Epithelial cell of prostate (primary cell): Measurements from ENCODE around the gene POTEB3.
"Not testable (repeated sequence)": the region's sequence is repeated elsewhere in the genome, so short reads cannot be mapped to it uniquely, and the experiment has no call there.

Experiments used
- DNase-seq: peaks from one replicate; pipeline ENCODE4 v3.0.0-alpha.2; 2011; ENCODE audit warnings: low read depth, low spot score
- H3K27ac ChIP-seq: fragments of 450-650 bp; 2 replicates; pipeline ENCODE4 v1.5.1; 2017; ENCODE audit warnings: mild to moderate bottlenecking

The POTEB3 gene

GRCh38 chr15:21440399-21440798, at the start of gene POTEB3:
TSS of gene POTEB3 (minus strand) at chr15:21440499. CDS start at chr15:21440011, 488 bp downstream.
- not testable (repeated sequence) for H3K27ac ChIP-seq, DNase-seq

DNA sequence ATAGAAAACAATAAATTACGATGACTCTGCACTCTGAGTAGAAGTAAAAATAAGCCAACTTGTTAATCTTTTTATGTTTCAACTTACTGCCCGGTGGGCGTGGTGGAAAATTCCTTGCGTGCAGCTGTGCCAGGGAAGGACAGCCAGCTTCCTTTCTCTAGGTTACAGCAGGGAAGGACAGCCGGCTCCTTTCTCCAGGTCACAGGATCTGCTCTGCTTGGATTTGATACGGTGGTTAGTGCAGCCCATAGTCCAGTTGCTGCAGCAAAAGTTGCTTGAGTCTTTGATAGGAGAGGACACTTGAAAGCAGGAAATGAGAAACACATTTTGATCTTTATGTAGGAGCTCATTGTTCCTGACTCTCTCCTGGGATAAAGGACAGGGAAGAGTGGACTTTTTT, 13.4 kb upstream of the POTEB3 start:
- not testable (repeated sequence) for DNase-seq, H3K27ac ChIP-seq

- H3K27ac ChIP-seq, DNase-seq: not testable (repeated sequence)
These were observed 11.7 kb upstream of the POTEB3 start for GRCh38 chr15:21451920-21452563.

DNA sequence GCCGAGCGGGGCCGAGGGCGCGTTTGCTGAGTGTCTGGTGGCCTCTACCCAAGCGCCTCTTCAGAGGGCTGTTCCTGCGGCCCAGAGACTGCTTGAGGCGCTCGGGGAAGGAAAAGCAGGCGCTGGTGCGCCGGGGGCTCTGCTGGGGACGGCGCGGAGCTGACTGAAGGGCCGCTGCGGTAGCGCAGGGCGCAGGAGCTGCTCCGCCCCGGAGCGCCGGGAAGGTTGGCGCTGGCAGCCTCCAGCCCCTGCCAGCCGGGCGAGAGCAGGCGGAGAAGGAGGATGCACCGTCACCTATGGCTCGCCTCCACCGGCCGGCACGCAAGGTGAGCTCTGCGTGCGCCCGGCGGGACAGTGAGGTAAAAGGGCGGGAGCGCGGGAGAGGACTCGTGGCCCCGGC, 11.2 kb upstream of the POTEB3 start:
- H3K27ac ChIP-seq, DNase-seq: not testable (repeated sequence)

- not testable (repeated sequence) for H3K27ac ChIP-seq, DNase-seq
These were observed 32.9 kb downstream of the POTEB3 start for GRCh38 chr15:21407366-21407765.

GRCh38 chr15:21401531-21401930, 38.8 kb downstream of the POTEB3 start:
- H3K27ac ChIP-seq, DNase-seq: not testable (repeated sequence)

- not testable (repeated sequence) for H3K27ac ChIP-seq
These were observed 41.2 kb downstream of the POTEB3 start for GRCh38 chr15:21399111-21399510.

DNA sequence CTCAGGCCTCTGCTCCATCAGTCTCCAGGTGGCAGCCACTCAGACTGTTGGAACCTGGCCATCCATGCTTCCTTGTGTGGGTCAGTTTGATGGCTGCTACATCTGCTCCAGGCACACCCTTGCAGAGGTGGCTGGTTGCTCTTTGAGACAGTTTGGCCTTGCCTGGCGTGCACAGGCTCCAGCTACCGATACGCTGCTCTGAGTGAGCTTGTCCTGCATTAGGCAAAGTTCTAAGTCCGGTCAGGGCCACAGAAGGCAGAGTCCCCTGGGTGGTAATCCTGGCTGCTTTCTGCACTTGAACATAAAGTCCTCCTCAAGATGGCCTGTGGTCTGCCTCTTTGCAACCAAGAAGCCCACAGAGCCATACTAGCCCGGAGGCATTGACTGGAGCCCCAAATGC, 41.8 kb downstream of the POTEB3 start:
- DNase-seq = not testable (repeated sequence)

More at GRCh38 chr15:21399111-21399510, 41.2 kb downstream of the POTEB3 start:
- DNase-seq = not testable (repeated sequence)

GRCh38 chr15:21397656-21398055, 42.6 kb downstream of the POTEB3 start:
- not testable (repeated sequence) for DNase-seq, H3K27ac ChIP-seq

More for the DNA sequence above, 41.8 kb downstream of the POTEB3 start:
- not testable (repeated sequence) for H3K27ac ChIP-seq

- DNase-seq, H3K27ac ChIP-seq: not testable (repeated sequence)
These were observed 43.1 kb downstream of the POTEB3 start for GRCh38 chr15:21397186-21397585.

- not testable (repeated sequence) for DNase-seq, H3K27ac ChIP-seq
These were observed 54.3 kb downstream of the POTEB3 start for GRCh38 chr15:21385961-21386360.

DNA sequence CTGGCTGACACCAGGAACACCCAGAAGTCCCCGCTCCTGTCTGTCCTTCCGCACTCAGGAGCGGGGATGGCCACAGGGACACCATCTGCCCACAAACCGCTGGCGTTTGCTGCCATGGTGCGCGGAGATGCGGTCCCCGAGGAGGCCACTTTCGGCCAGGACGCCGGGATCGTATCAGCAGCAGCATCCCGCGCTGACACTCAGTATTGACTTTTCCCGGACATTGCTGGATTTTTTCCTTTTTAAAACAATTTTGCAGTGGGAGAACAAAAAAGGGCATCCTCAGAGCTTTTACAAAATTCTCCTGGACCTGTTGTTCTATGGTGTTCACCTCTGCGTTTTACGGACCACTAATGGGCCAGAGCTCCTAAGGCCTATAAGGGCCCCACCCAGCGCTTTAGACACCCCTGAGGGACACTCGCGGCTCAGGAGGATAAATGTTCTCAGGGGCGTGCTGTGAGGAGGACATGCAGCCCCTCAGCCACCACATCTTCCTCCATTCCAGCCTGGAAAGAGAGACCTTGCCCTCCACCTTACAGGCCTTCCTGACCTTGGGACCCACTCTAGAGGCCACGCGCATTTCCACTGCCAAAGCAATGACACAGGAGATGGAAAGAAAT, 56.3 kb downstream of the POTEB3 start:
- not testable (repeated sequence) for H3K27ac ChIP-seq, DNase-seq

DNA sequence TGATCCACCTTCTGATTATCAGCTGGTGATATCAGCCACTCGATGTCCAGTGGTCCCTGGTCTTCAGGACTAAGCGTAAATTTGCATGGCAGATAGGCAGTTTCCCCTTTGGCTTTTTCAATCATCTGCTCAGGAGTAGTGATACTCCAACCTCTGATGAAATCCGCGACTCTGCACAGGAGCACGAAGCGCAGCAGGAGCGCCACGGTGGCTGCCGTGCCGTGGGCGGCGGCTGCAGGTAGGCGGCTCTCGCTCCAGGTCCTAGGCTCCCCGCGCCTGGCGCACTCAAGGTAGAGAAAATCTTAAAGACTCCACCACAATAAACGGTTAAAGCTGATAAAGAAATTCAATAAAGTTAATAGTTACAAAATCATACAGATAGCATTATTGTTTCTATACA, 66.6 kb downstream of the POTEB3 start:
- not testable (repeated sequence) for H3K27ac ChIP-seq, DNase-seq

GRCh38 chr15:21369177-21369576, 71.1 kb downstream of the POTEB3 start:
- not testable (repeated sequence) for DNase-seq, H3K27ac ChIP-seq

DNA sequence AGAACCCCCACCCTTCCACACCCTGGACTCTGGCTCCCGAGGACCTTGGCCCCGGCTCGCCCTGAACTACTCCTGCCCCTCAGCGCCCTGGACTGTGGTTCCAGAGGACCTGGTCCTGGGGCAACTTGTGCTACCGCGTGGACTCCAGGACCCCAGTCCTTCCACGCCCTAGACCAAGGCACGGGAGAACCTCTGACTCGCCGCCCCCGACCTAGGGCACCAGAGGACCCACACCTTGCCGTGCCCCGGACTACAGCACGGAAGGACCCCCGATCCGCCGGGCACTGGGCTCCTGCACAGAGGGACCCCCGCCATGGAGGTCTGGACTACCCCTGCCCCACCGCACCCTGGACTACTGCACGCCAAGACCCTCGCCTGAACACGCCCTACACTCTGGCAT, 71.7 kb downstream of the POTEB3 start:
- not testable (repeated sequence) for H3K27ac ChIP-seq, DNase-seq
